ENCODE data around the gene SYVN1.

The SYVN1 gene

DNA sequence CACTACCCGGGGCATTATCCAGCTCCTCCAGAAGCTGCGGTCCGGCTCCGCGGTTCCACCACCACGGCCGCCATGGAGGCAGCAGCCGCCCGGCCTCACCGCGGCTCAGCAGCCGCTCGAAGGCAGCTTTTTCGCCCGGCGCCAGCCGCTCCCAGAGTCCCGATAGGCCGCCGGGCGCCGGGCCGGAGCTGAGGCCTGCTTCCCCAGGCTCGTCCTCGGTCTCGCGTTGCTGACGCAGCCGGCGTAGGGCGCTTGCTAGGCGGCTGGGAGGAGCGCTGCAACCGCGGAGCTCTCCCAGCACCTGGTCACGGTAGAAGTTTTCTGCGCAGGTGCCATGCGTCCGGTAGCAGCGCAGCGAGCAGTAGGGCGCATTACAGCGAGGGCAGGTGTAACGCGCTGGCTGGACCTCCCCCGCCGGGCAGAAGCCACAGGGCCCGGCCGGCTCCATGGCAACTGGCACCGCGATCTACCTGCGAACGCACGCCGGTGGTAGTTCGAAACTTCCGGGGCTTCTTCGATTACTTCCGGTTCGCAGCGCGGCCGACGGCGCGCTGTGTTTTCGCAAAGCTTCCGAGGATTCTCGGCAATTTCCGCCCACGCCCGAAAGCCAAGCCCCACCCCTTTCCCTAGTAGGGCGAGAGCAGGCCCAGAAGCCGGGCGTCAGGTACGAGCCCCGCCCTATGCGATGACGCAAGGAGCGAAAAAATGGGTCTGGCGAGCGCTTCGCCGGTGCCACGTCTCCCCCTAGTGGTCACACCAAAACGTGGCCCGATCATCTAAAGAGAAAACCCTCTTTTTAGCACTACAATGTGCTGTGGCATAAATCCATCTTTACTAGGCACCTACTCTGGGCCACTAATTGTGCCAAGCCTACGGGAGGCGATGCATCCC, 16.9 kb downstream of the SYVN1 start, which contains the start of gene ZNHIT2:
Gene ZNHIT2 (minus strand): TSS at position 496 of the 891 bp plus-strand sequence. CDS start 48 bp downstream, at position 448.
- TF ChIP-seq POLR2A (IDR thresholded peaks at IDR 0.05; ENCODE audit: low read length) (peak; percentile 92), GATA1 (IDR thresholded peaks at IDR 0.05; ENCODE audit: low read depth, low read length) (no peak)
- peak; percentile 99 for DNase-seq

- no peak for TF ChIP-seq GATA1 (IDR thresholded peaks at IDR 0.05; ENCODE audit: low read depth, low read length)
- TF ChIP-seq POLR2A (IDR thresholded peaks at IDR 0.05; ENCODE audit: low read length), result no peak
- peak; percentile 63 to 65 for DNase-seq
These were observed 17.7 kb downstream of the SYVN1 start for GRCh38 chr11:65116370-65117205.

DNA sequence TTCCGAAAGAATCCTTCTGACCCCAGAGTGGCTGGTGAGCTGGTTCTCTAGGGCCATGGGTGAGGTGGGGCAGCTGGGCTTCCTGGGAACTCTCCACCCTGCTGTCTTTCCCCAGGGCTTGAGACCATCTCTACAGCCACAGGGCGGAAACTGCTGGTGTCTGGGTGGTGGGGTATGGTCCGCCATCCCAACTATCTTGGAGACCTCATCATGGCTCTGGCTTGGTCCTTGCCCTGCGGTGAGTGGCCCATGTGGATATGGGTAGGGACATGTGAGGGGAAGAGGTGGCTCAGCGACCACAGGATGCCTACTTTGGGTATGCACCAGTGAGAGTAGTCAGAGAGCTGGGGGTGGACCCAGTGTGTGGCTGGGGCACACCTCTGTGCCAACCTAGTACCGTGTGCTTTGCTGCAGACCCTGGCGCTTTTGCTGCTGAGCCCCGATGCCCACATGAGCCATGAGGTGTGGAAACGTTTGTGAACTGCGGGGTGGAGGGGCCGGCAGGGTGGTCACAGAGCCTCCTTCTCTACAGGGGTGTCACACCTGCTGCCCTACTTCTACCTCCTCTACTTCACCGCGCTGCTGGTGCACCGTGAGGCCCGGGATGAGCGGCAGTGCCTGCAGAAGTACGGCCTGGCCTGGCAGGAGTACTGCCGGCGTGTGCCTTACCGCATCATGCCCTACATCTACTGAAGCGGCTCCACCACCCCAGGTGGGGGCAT, 18.8 kb downstream of the SYVN1 start:
- DNase-seq, result no peak
- TF ChIP-seq POLR2A (IDR thresholded peaks at IDR 0.05; ENCODE audit: low read length), result no peak
- no peak for TF ChIP-seq GATA1 (IDR thresholded peaks at IDR 0.05; ENCODE audit: low read depth, low read length)

DNA sequence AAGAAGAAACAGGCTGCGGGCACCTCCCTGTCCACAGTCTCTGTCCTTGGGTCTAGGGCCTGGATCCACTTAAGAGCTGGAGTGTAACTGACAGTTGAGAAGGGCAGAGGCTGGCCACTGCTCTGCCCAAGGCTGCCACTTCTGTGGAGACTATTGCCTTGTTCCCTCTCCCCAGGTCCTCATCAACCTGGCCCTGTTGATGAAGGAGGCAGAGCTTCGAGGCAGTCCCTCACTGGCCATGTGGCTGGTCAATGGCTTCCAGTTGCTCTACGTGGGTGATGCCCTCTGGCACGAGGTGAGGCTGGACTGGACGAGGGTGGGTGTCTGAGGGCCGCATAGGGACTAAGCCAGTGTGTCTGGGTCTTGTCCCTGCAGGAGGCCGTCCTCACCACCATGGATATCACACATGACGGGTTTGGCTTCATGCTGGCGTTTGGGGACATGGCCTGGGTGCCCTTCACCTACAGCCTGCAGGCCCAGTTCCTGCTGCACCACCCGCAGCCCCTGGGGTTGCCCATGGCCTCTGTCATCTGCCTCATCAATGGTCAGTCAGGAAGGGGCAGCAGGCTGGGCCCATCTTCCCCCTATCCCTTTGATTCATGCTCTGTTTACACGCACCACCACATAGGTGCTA, 19.7 kb downstream of the SYVN1 start:
- TF ChIP-seq GATA1 (IDR thresholded peaks at IDR 0.05; ENCODE audit: low read depth, low read length) (no peak), POLR2A (IDR thresholded peaks at IDR 0.05; ENCODE audit: low read length) (no peak)
- DNase-seq, result no peak

DNA sequence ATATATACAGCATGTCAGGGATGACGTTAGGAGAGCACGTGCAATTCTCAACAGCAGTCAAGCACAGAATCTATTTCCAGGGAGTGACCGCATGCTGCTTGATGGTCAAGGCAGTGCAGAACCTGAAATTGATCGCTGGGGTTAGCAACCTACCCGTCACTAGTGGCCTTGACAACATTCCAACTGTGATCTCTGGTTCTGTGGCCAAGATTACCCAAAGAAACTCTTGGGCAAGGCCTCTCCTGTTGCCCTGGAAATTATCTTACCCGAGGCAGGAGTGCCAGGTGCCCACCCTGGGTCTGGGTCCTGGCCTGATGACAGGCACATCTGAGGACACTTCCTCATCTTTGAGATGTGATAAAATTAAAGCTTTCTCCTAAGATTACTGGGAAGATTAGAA, 20.5 kb downstream of the SYVN1 start:
- TF ChIP-seq GATA1 (IDR thresholded peaks at IDR 0.05; ENCODE audit: low read depth, low read length) (no peak), POLR2A (IDR thresholded peaks at IDR 0.05; ENCODE audit: low read length) (no peak)

DNA sequence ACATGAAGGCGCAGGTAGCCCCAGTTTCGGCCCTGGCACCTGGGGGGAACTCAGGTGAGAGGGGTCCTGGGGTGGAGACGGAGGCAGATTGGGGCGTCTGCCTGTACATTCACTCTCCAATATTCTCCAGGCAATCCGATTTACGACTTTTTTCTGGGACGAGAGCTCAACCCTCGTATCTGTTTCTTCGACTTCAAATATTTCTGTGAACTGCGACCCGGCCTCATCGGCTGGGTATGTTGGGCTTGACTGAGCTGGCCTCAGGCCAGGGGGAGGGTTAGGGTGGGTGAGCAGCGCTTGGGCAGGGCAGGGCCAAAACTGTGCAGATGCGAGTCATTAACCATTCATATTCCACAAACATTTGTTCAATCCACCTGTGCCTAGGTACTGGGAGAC, 21.0 kb downstream of the SYVN1 start:
- DNase-seq, result peak; percentile 47 to 53
- TF ChIP-seq GATA1 (IDR thresholded peaks at IDR 0.05; ENCODE audit: low read depth, low read length) (no peak), POLR2A (IDR thresholded peaks at IDR 0.05; ENCODE audit: low read length) (no peak)

More for the DNA sequence above, 20.5 kb downstream of the SYVN1 start:
- peak; percentile 55 to 64 for DNase-seq

GRCh38 chr11:65112546-65113360, 21.6 kb downstream of the SYVN1 start:
- TF ChIP-seq GATA1 (IDR thresholded peaks at IDR 0.05; ENCODE audit: low read depth, low read length) (no peak), POLR2A (IDR thresholded peaks at IDR 0.05; ENCODE audit: low read length) (peak; percentile 22)
- peak; percentile 82 to 87 for DNase-seq

GRCh38 chr11:65111744-65112545, 22.4 kb downstream of the SYVN1 start, which contains the start of gene TM7SF2:
TM7SF2 (plus strand) TSS chr11:65111872; CDS start chr11:65112016, 144 bp downstream.
- peak; percentile 95 to 97 for DNase-seq
- TF ChIP-seq POLR2A (IDR thresholded peaks at IDR 0.05; ENCODE audit: low read length), result peak; percentile 86
- TF ChIP-seq GATA1 (IDR thresholded peaks at IDR 0.05; ENCODE audit: low read depth, low read length), result no peak

GRCh38 chr11:65111159-65111743, 23.1 kb downstream of the SYVN1 start:
- no peak for DNase-seq
- TF ChIP-seq GATA1 (IDR thresholded peaks at IDR 0.05; ENCODE audit: low read depth, low read length) (no peak), POLR2A (IDR thresholded peaks at IDR 0.05; ENCODE audit: low read length) (no peak)

DNA sequence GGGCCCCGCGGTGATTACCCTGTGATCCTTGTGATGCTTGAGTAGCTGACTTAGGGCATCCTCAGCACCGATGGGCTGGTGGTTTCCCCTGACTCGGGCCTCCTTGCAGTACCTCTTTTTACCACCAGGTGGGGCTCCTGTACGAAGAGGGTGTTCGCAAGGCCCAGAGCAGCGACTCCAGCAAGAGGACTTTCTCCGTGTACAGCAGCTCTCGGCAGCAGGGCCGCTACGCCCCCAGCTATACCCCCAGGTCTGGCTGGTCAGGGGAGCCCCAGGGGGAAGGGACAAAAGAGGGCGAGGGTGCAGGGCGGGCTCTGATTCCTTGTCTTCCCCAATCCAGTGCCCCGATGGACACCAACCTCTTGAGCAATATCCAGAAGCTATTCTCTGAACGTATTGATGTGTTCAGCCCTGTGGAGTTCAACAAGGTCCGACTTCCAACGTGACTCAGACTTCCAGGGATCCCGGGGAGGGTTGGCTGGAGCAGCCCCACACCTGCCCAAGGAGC, 23.9 kb downstream of the SYVN1 start:
- peak; percentile 85 to 92 for DNase-seq
- TF ChIP-seq POLR2A (IDR thresholded peaks at IDR 0.05; ENCODE audit: low read length), result no peak
- TF ChIP-seq GATA1 (IDR thresholded peaks at IDR 0.05; ENCODE audit: low read depth, low read length), result no peak

Data from erythroblast (primary cell).